HFFc6 (cell line): ENCODE measurements around the gene P2RY12. TPM values are rescaled to one million over a fixed set of nuclear protein-coding genes. Genes with fewer than 3 reads are reported as not detected.

ENCODE experiments used
- DNase-seq: peaks from one replicate; pipeline ENCODE4 v3.0.0-alpha.2; 2018
- H3K27ac Mint-ChIP-seq: 2 replicates; pipeline ENCODE4 v1.8.0; 2020; ENCODE audit warnings: mild to moderate bottlenecking, mixed read lengths
- H3K27me3 Mint-ChIP-seq: 2 replicates; pipeline ENCODE4 v1.8.0; 2021; ENCODE audit warnings: mild to moderate bottlenecking, moderate library complexity, mixed read lengths; ENCODE audit not compliant: insufficient read depth
- H3K36me3 Mint-ChIP-seq: 2 replicates; pipeline ENCODE4 v1.8.0; 2021; ENCODE audit warnings: low read depth, mixed read lengths
- H3K4me1 Mint-ChIP-seq: 2 replicates; pipeline ENCODE4 v1.8.0; 2020; ENCODE audit warnings: low read depth, mixed read lengths
- H3K4me3 Mint-ChIP-seq: 2 replicates; pipeline ENCODE4 v1.8.0; 2020; ENCODE audit warnings: mild to moderate bottlenecking, moderate library complexity, mixed read lengths
- H3K9me3 Mint-ChIP-seq: 2 replicates; pipeline ENCODE4 v1.8.0; 2020; ENCODE audit warnings: mild to moderate bottlenecking, mixed read lengths
- CTCF ChIP-seq: fragments of 200-600 bp; sonication (generic); IDR thresholded peaks from 2 replicates; pipeline ENCODE4 v1.5.0; 2021; ENCODE audit warnings: antibody characterized with exemption, mild to moderate bottlenecking
- total RNA-seq, 6 experiments: library from RNA; stranded (reverse); fragmentation: NEBNext Ultra II Directional; extraction: Animal tissue kit (Norgen Biotek cat#: 25700); gene quantifications; 2 replicates in 1 of 6; 3 replicates in 5 of 6; pipeline ENCODE4 v1.2.3, GENCODE V29; 2021

P2RY12 gene
- total RNA-seq, 6 experiments from 2014 or later = not detected

- Mint-ChIP-seq H3K4me3 (no peak overlapping the region), H3K27me3 (no peaks in the 10 kb centered on the region), H3K9me3 (no peaks in the 10 kb centered on the region), H3K27ac (no peak overlapping the region), H3K36me3 (no peaks in the 10 kb centered on the region), H3K4me1 (peaks cover 7% of the 10 kb centered on the region)
- no peak for DNase-seq
- no peak for TF ChIP-seq CTCF
These were observed 6.7 kb downstream of the P2RY12 start for GRCh38 chr3:151377768-151378385.

- no peaks in the 10 kb centered on the region for H3K27me3 Mint-ChIP-seq
- H3K27ac Mint-ChIP-seq = peak overlapping the region; percentile 53
- H3K9me3 Mint-ChIP-seq = no peaks in the 10 kb centered on the region
- no peak overlapping the region; the same call in 1 of the 2 replicates for H3K4me3 Mint-ChIP-seq
- TF ChIP-seq CTCF = no peak
- DNase-seq = peak; percentile 11
- H3K36me3 Mint-ChIP-seq = no peaks in the 10 kb centered on the region
- peaks cover 19% of the 10 kb centered on the region for H3K4me1 Mint-ChIP-seq
These were observed 12.3 kb downstream of the P2RY12 start for GRCh38 chr3:151372063-151372820.

GRCh38 chr3:151371526-151371925 is 13.0 kb downstream of the P2RY12 start:
- no peak for TF ChIP-seq CTCF
- no peaks in the 10 kb centered on the region for H3K36me3 Mint-ChIP-seq
- peak overlapping the region; percentile 53 for H3K27ac Mint-ChIP-seq
- H3K9me3 Mint-ChIP-seq = no peaks in the 10 kb centered on the region
- H3K4me1 Mint-ChIP-seq = peaks cover 19% of the 10 kb centered on the region
- no peaks in the 10 kb centered on the region for H3K27me3 Mint-ChIP-seq
- no peak overlapping the region for H3K4me3 Mint-ChIP-seq
- peak; percentile 17 for DNase-seq

- no peak for DNase-seq
- H3K4me1 Mint-ChIP-seq = peaks cover 16% of the 10 kb centered on the region
- H3K4me3 Mint-ChIP-seq = no peak overlapping the region
- TF ChIP-seq CTCF = no peak
- no peaks in the 10 kb centered on the region for H3K27me3 Mint-ChIP-seq
- no peaks in the 10 kb centered on the region for H3K9me3 Mint-ChIP-seq
- H3K36me3 Mint-ChIP-seq = no peaks in the 10 kb centered on the region
- no peak overlapping the region for H3K27ac Mint-ChIP-seq
These were observed 17.1 kb downstream of the P2RY12 start for GRCh38 chr3:151367448-151367847.

GRCh38 chr3:151366993-151367392 is 17.6 kb downstream of the P2RY12 start:
- Mint-ChIP-seq H3K9me3 (no peaks in the 10 kb centered on the region), H3K4me1 (peaks cover 11% of the 10 kb centered on the region), H3K36me3 (no peaks in the 10 kb centered on the region), H3K4me3 (no peak overlapping the region), H3K27me3 (no peaks in the 10 kb centered on the region; the same call in 1 of the 2 replicates), H3K27ac (no peak overlapping the region)
- no peak for DNase-seq
- no peak for TF ChIP-seq CTCF
